DND-41 (cell line): ENCODE results near the gene OSGEPL1.

ENCODE experiments used
- CTCF ChIP-seq: IDR thresholded peaks from 2 replicates; pipeline ENCODE4 v1.5.1; 2012; ENCODE audit warnings: borderline replicate concordance, low read length, moderate library complexity, mild to moderate bottlenecking; ENCODE audit not compliant: poor library complexity, severe bottlenecking; ENCODE audit errors: extremely low read depth
- EZH2 ChIP-seq: IDR thresholded peaks from 3 replicates; pipeline ENCODE4 v1.6.1; 2012; ENCODE audit warnings: borderline replicate concordance, low read depth, mild to moderate bottlenecking, moderate library complexity, low read length, inconsistent platforms; ENCODE audit not compliant: severe bottlenecking

- TF ChIP-seq CTCF (peak; percentile 11), EZH2 (no peak)
Measured at GRCh38 chr2:189702071-189702470, 60.5 kb downstream of the OSGEPL1 start.
